Karpas-422 (cell line): ENCODE results near the gene MCM3AP. TPM values are rescaled to one million over a fixed set of nuclear protein-coding genes. Genes with fewer than 3 reads are reported as not detected.
A peak's percentile ranks its signal among the peaks of the same experiment; 100 is the strongest.

Experiments used
- DNase-seq: peaks from one replicate; pipeline ENCODE4 v3.0.0-alpha.2; 2015
- H2AFZ ChIP-seq: fragments of 200-600 bp; sonication (generic); 2 replicates; pipeline ENCODE4 v1.6.1; 2014; ENCODE audit warnings: antibody characterized with exemption, low read length, mixed read lengths
- H3K27ac ChIP-seq: fragments of 200-600 bp; sonication (generic); 2 replicates; pipeline ENCODE4 v1.5.1; 2014; ENCODE audit warnings: mild to moderate bottlenecking, low read length, moderate library complexity
- H3K27me3 ChIP-seq: fragments of 200-600 bp; sonication (generic); 2 replicates; pipeline ENCODE4 v1.6.1; 2014; ENCODE audit warnings: low read length, mixed read lengths
- H3K36me3 ChIP-seq: fragments of 200-600 bp; sonication (generic); 2 replicates; pipeline ENCODE4 v1.6.1; 2014; ENCODE audit warnings: low read length, mixed read lengths; ENCODE audit not compliant: insufficient read depth
- H3K4me1 ChIP-seq: fragments of 200-600 bp; sonication (generic); 2 replicates; pipeline ENCODE4 v1.6.1; 2014; ENCODE audit warnings: mild to moderate bottlenecking, low read length, mixed read lengths
- H3K4me2 ChIP-seq: fragments of 200-600 bp; sonication (generic); 2 replicates; pipeline ENCODE4 v1.6.1; 2014; ENCODE audit warnings: low read length, low read depth, mild to moderate bottlenecking; ENCODE audit not compliant: poor library complexity, severe bottlenecking
- H3K4me3 ChIP-seq: fragments of 200-600 bp; sonication (generic); 2 replicates; pipeline ENCODE4 v1.5.1; 2014; ENCODE audit warnings: mild to moderate bottlenecking, antibody characterized with exemption, low read length, mixed read lengths
- H3K79me2 ChIP-seq: fragments of 200-600 bp; sonication (generic); 2 replicates; pipeline ENCODE4 v1.6.1; 2014; ENCODE audit warnings: mild to moderate bottlenecking, low read length, mixed read lengths
- H3K9ac ChIP-seq: fragments of 200-600 bp; sonication (generic); 2 replicates; pipeline ENCODE4 v1.6.0; 2014; ENCODE audit warnings: low read length
- H3K9me2 ChIP-seq: fragments of 200-600 bp; sonication (generic), shearing (Covaris generic); replicated peaks from 2 replicates; pipeline ENCODE4 v1.6.0; 2014; ENCODE audit warnings: mild to moderate bottlenecking, low read length, moderate library complexity; ENCODE audit not compliant: insufficient read depth
- H3K9me3 ChIP-seq: fragments of 300-700, 200-600 bp; sonication (generic); 2 replicates; pipeline ENCODE4 v1.6.1; 2014; ENCODE audit warnings: low read length, mixed read lengths
- H4K20me1 ChIP-seq: fragments of 200-600 bp; sonication (generic); 2 replicates; pipeline ENCODE4 v1.6.1; 2014; ENCODE audit warnings: mild to moderate bottlenecking, antibody characterized with exemption, low read length, low read depth; ENCODE audit not compliant: insufficient read depth
- total RNA-seq: library from RNA; depleted of rRNA; stranded (reverse); fragments of >200 nt; shearing (Covaris generic); gene quantifications from 2 replicates; pipeline ENCODE4 v1.2.3, GENCODE V29; 2014; ENCODE audit warnings: low replicate concordance

MCM3AP gene
- total RNA-seq, 1 experiment from 2014 or later: 60.5 TPM

DNA sequence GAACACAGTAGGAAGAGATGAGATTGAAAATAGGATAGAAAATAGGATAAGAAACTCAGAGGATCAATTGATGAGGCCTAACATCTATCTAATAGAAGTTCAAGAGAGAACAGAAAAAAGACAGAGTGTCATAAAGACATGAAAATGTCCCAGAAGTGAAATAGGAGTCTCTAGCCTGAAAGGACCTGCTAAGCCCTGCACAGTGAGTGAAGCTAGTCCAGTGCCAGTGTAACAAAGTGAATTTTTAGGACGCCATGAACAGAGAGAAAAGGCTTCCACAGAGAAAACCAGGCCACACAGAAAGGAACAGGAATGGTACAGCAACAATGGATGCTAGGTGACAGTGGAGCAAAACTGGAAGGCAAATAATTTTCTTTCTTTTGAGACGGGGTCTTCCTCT is 36.6 kb downstream of the MCM3AP start:
- Histone ChIP-seq H3K4me3 (no peak overlapping the region), H3K79me2 (peaks cover 21% of the 10 kb centered on the region), H3K9me3 (no peaks in the 10 kb centered on the region), H2AFZ (no peak overlapping the region), H3K9me2 (no peaks in the 10 kb centered on the region), H3K27ac (peak overlapping the region; percentile 86), H3K4me2 (peak overlapping the region; percentile 65), H3K27me3 (no peaks in the 10 kb centered on the region), H4K20me1 (no peaks in the 10 kb centered on the region), H3K36me3 (peaks cover 67% of the 10 kb centered on the region), H3K9ac (peak overlapping the region; percentile 6; the same call in 1 of the 2 replicates), H3K4me1 (peaks cover 40% of the 10 kb centered on the region)
- no peak for DNase-seq

DNA sequence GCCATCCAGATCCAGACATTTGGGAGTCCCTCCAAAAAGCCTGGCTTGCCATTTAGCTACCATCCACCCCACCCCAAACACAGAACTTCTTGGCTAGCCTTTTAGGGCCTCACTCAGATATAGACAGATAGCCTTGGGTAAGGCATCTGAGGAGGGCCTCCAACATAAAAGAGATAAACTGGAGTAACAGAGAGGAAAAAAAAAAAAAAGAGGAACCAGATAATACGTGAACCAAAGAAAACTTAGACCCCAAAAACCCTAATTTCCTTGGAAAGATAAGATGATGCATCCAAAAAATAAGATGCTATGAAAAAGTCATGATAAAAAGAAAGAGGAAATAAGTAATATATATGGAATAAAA is 37.0 kb downstream of the MCM3AP start:
- no peaks in the 10 kb centered on the region for H3K9me3 ChIP-seq
- peak overlapping the region; percentile 86 for H3K27ac ChIP-seq
- H3K27me3 ChIP-seq: no peaks in the 10 kb centered on the region
- H3K79me2 ChIP-seq: peaks cover 21% of the 10 kb centered on the region
- no peak overlapping the region for H2AFZ ChIP-seq
- peak overlapping the region; percentile 36; the same call in 1 of the 2 replicates for H3K4me3 ChIP-seq
- peak; percentile 55 for DNase-seq
- H3K4me1 ChIP-seq: peaks cover 40% of the 10 kb centered on the region
- no peaks in the 10 kb centered on the region for H3K9me2 ChIP-seq
- peaks cover 67% of the 10 kb centered on the region for H3K36me3 ChIP-seq
- no peaks in the 10 kb centered on the region for H4K20me1 ChIP-seq
- H3K9ac ChIP-seq: peak overlapping the region; percentile 54
- peak overlapping the region; percentile 65 for H3K4me2 ChIP-seq

DNA sequence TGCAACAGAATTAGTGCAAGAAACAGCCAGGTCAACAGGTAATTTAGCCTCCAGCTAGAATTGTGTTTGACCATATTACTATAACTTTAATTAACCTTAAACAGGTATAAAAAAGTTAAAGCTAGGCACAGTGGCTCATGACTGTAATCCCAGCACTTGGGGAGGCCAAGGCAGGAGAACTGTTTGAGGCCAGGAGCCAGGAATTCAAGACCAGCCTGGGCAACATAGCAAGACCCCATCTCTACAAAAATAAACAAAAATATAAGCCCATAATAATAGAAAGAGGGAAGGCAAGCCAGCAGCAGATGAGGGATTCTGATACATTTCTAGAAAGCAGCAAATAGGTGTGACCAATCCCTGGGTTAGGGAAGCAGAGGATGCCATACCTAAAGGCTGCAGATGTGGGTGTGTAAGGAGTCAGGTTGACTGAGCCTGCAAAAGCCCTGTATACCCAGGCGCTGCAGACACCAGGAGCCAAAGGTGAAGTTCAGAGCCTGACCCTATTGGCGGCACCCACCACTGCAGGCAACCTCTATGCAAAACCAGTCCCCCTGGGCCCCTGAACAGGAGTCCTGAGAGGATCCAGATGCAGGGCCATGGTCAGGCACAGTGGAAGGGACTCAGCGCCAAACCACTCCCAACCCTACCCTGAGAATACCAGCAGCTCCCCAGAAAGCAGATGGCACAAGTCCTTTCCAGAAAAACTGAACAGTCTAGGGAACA is 37.6 kb downstream of the MCM3AP start:
- Histone ChIP-seq H3K9ac (peak overlapping the region; percentile 54), H4K20me1 (no peaks in the 10 kb centered on the region), H2AFZ (no peak overlapping the region), H3K4me3 (peak overlapping the region; percentile 36; the same call in 1 of the 2 replicates), H3K27ac (peak overlapping the region; percentile 86), H3K9me3 (no peaks in the 10 kb centered on the region), H3K36me3 (peaks cover 68% of the 10 kb centered on the region), H3K9me2 (no peaks in the 10 kb centered on the region), H3K4me2 (peak overlapping the region; percentile 65), H3K4me1 (peaks cover 40% of the 10 kb centered on the region), H3K27me3 (no peaks in the 10 kb centered on the region), H3K79me2 (peaks cover 21% of the 10 kb centered on the region)
- peak; percentile 79 for DNase-seq

DNA sequence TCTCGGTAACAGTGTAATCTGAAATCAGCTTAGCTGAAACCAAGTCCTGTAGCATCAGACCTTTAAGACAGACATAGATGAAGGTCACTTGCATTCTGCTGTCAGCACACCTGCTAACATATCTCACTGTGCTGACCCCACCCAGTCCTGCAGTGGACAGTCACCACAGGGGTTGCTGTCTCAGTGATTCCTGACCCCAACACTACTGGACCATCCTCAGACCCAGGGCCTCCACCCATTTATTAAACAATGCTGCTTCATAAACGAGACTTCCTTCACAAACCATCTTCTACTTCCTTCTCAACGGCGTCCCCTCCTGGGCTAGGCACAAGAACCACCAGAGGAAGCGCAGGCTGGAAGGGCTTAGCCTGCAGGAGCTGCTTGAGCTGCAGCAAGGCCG is 39.1 kb downstream of the MCM3AP start:
- no peak for DNase-seq
- Histone ChIP-seq H3K9me2 (no peaks in the 10 kb centered on the region), H3K9me3 (no peaks in the 10 kb centered on the region), H3K27me3 (no peaks in the 10 kb centered on the region), H3K4me1 (peaks cover 39% of the 10 kb centered on the region), H3K36me3 (peaks cover 78% of the 10 kb centered on the region), H3K27ac (no peak overlapping the region), H2AFZ (no peak overlapping the region), H3K4me3 (no peak overlapping the region), H3K9ac (no peak overlapping the region), H3K4me2 (no peak overlapping the region), H4K20me1 (no peaks in the 10 kb centered on the region), H3K79me2 (peaks cover 26% of the 10 kb centered on the region)

DNA sequence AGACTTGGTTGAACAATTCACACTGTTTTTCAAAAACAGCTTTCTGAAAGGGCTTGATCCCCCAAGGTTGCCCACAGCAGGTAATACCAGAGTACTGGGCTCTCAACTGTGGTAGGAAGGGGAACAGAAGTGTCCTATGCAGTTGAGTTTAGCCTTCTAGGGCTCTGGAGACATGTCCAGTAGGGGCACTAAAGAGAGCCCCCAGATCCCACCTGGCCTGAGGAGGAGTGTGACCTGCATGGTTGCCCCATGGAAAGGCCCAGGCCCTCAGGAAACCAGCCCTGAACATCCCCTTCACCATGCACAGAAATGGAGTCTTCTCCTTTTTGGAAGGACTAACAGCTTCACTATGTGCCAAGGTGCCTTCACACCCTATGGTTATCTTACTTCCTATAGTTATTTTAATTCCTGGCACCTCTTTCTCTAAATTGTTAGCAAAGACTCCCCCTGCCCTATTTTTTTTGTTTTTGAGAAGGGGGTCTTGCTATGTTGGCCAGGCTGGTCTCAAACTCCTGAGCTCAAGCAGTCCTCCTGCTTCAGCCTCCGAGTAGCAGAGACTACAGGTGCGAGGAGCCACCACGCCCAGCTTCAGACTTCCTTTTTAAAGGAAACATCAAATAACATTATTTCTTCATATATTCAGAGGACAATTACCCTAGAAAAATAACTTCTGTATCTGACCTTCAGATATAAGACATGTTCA is 40.0 kb downstream of the MCM3AP start:
- Histone ChIP-seq H3K27ac (no peak overlapping the region), H3K79me2 (peaks cover 21% of the 10 kb centered on the region), H4K20me1 (no peaks in the 10 kb centered on the region), H3K9ac (no peak overlapping the region), H3K27me3 (no peaks in the 10 kb centered on the region), H3K9me2 (no peaks in the 10 kb centered on the region), H2AFZ (no peak overlapping the region), H3K4me3 (no peak overlapping the region), H3K4me1 (peaks cover 29% of the 10 kb centered on the region), H3K4me2 (no peak overlapping the region), H3K9me3 (no peaks in the 10 kb centered on the region), H3K36me3 (peaks cover 73% of the 10 kb centered on the region)
- DNase-seq: no peak

DNA sequence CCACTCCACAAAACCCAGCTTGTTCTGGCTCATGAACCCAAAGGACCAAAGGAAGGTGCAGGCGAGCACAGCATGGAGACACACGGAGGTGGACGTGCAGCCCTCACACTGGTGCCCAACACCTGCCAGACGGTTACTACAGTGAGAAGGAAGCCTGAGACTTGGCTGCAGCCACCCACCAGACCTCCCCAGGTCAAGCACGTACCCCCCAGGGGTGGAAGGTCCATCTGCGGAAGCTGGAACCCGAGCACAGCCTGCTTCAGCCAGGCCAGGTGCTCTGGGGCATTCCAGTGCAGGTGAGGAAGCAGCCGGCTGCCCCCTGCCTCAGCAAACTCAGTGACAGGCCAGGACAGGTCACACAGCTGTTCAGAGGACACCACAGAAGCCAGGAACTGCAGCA is 40.8 kb downstream of the MCM3AP start:
- H3K9me2 ChIP-seq: no peaks in the 10 kb centered on the region
- H3K36me3 ChIP-seq: peaks cover 67% of the 10 kb centered on the region
- no peaks in the 10 kb centered on the region for H4K20me1 ChIP-seq

DNA sequence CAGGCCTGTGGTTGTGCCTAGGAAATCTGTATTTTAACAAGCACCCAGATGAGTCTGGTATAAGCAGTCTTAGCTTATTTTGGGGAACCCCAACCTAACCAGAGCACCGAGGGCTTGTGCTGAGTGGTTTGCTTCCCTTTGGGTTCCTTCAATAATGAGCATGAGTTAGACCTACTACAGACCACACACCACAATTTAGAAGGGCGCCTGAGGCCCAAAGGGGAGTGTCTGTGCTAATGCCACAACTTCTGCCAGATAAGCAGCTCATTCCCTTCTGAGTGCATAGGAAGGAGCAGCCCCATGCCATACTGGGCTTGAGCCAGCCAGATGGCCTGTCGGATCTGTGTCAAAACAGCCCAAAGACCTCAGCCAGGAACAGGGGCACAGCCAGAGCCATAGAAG is 41.5 kb downstream of the MCM3AP start:
- Histone ChIP-seq H3K4me3 (no peak overlapping the region), H3K27me3 (no peaks in the 10 kb centered on the region), H3K36me3 (peaks cover 64% of the 10 kb centered on the region), H3K27ac (no peak overlapping the region), H3K9ac (no peak overlapping the region), H3K9me2 (no peaks in the 10 kb centered on the region), H3K4me1 (peaks cover 16% of the 10 kb centered on the region), H4K20me1 (no peaks in the 10 kb centered on the region), H3K4me2 (no peak overlapping the region), H3K9me3 (no peaks in the 10 kb centered on the region), H3K79me2 (peaks cover 19% of the 10 kb centered on the region; the same call in 1 of the 2 replicates), H2AFZ (no peak overlapping the region)
- no peak for DNase-seq

More for the DNA sequence above, 40.8 kb downstream of the MCM3AP start:
- no peak overlapping the region for H3K27ac ChIP-seq
- no peak overlapping the region for H3K9ac ChIP-seq
- peaks cover 22% of the 10 kb centered on the region for H3K4me1 ChIP-seq
- H2AFZ ChIP-seq: no peak overlapping the region
- no peaks in the 10 kb centered on the region for H3K27me3 ChIP-seq
- no peaks in the 10 kb centered on the region for H3K9me3 ChIP-seq
- H3K4me2 ChIP-seq: no peak overlapping the region
- DNase-seq: no peak
- no peak overlapping the region for H3K4me3 ChIP-seq
- peaks cover 20% of the 10 kb centered on the region; the same call in 1 of the 2 replicates for H3K79me2 ChIP-seq

DNA sequence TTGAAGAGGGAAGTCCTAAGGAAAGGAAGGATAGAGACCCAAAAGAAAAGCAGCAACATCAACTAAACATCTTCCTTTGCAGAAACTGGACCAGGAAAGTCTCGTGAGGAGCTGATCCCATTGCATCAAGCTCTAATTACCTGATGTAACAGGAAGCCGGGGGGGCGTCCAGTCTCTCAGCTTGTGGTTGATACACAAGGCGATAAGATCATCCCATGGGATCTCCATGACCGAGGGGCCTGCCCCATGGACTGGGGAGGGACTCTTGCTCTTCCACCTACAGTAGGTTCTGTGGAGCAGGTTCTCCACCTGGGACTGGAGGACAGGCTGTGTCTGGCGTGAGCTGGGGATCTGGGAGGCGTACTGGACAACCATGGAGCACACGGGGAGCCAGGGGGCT is 42.1 kb downstream of the MCM3AP start:
- Histone ChIP-seq H3K27me3 (no peaks in the 10 kb centered on the region), H3K9ac (no peak overlapping the region), H4K20me1 (no peaks in the 10 kb centered on the region), H3K79me2 (peaks cover 17% of the 10 kb centered on the region; the same call in 1 of the 2 replicates), H3K9me2 (no peaks in the 10 kb centered on the region), H3K4me2 (no peak overlapping the region), H2AFZ (no peak overlapping the region), H3K27ac (no peak overlapping the region), H3K4me1 (peaks cover 10% of the 10 kb centered on the region), H3K9me3 (no peaks in the 10 kb centered on the region), H3K4me3 (no peak overlapping the region), H3K36me3 (peaks cover 64% of the 10 kb centered on the region)
- DNase-seq: no peak
